ENCODE measurements around the gene NKAP. TPM values are rescaled to one million over a fixed set of nuclear protein-coding genes. Genes with fewer than 3 reads are reported as not detected.

NKAP gene
- total RNA-seq, 1 experiment from 2014 or later = 9.8 TPM

DNA sequence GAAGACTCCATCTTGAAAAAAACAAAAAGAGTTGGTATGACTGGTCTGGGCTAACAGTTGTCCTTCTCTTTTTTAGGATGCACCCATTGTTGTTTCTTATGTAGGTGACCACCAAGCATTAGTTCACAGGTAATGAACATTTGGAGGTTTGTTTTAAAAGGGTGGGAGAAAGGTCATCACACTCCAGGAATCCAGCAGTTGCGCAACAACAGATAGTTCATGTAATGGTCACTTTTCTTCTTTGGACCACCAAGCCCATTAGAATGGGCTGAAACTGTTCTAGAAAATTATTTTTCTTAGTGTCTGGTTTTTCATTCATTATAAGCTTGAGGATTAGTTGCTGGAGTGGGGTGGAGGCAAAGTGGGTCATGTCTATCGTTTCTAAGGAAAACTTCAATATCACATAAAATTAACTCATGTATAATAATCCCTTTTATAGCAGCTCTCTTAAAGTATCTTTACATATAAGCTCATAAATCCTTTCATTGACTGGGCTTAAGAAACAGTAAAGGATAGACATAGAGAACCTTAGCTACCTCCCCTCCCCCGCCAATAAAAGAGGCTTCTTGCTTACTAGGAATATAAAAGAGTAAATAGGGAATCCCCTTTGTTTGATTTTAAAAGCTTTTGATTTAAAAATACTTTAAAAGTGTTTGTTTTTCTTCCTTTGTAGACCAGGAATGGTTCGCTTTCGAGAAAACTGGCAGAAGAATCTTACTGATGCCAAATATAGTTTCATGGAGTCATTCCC is 23.5 kb downstream of the NKAP start:
- Mint-ChIP-seq H3K36me3 (ENCODE audit: insufficient read depth, unreplicated experiment) (no peaks in the 10 kb centered on the region), H3K4me1 (ENCODE audit: low read depth, unreplicated experiment) (no peaks in the 10 kb centered on the region), H3K27me3 (ENCODE audit: unreplicated experiment) (peaks cover 12% of the 10 kb centered on the region), H3K27ac (ENCODE audit: unreplicated experiment) (no peak overlapping the region), H3K9me3 (ENCODE audit: low read depth, unreplicated experiment) (no peaks in the 10 kb centered on the region), H3K4me3 (ENCODE audit: low read depth, unreplicated experiment) (no peak overlapping the region)
- no peak for DNase-seq
- CTCF ChIA-PET = no interaction called here
- BruUV-seq (replicated peaks) = no TSS peak
- intact Hi-C loops (cut with micrococcal nuclease; ENCODE audit: unreplicated experiment) = no loop called here
- TF ChIP-seq, protein P1, sequence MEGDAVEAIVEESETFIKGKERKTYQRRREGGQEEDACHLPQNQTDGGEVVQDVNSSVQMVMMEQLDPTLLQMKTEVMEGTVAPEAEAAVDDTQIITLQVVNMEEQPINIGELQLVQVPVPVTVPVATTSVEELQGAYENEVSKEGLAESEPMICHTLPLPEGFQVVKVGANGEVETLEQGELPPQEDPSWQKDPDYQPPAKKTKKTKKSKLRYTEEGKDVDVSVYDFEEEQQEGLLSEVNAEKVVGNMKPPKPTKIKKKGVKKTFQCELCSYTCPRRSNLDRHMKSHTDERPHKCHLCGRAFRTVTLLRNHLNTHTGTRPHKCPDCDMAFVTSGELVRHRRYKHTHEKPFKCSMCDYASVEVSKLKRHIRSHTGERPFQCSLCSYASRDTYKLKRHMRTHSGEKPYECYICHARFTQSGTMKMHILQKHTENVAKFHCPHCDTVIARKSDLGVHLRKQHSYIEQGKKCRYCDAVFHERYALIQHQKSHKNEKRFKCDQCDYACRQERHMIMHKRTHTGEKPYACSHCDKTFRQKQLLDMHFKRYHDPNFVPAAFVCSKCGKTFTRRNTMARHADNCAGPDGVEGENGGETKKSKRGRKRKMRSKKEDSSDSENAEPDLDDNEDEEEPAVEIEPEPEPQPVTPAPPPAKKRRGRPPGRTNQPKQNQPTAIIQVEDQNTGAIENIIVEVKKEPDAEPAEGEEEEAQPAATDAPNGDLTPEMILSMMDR (IDR thresholded peaks at IDR 0.05; ENCODE audit: unreplicated experiment) = no peak

DNA sequence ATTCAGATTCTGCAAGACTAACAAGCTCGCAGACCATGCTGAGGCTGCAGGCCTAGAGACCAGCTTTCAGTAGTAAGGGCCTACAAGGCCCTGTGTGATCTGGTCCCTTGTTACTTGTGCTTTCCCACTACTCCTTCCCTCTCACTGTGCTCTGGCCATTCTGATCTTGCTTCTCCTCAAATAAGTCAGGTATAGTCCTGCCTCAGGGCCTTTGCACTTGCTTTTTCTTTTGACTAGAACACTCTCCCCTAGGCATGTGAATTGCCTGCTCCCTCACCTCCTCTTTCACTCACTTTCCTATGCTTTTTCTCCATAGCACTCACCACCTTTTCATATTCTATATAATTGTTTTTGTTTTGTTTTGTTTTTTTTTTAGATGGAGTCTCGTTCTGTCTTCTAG is 25.7 kb downstream of the NKAP start:
- CTCF ChIA-PET = no interaction called here
- H3K27me3 Mint-ChIP-seq (ENCODE audit: unreplicated experiment) = peaks cover 19% of the 10 kb centered on the region

DNA sequence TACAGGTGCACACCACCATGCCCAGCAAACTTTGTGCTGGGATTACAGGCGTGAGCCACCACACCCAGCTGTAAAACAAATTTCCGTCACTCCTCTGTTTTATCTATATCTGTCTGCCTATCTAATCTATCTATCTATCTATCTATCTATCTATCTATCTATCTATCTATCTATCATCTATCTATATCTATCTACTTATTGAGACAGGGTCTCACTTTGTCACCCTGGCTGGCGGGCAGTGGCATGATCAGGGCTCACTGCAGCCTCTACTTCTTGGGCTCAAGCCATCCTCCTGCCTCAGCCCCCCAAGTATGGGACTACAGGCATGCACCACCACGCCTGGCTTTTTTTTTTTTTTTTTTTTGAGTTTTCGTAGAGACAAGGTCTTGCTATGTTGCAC is 27.2 kb downstream of the NKAP start:
- Mint-ChIP-seq H3K9me3 (ENCODE audit: low read depth, unreplicated experiment) (no peaks in the 10 kb centered on the region), H3K36me3 (ENCODE audit: insufficient read depth, unreplicated experiment) (no peaks in the 10 kb centered on the region), H3K4me3 (ENCODE audit: low read depth, unreplicated experiment) (no peak overlapping the region), H3K27ac (ENCODE audit: unreplicated experiment) (no peak overlapping the region), H3K27me3 (ENCODE audit: unreplicated experiment) (peaks cover 19% of the 10 kb centered on the region), H3K4me1 (ENCODE audit: low read depth, unreplicated experiment) (no peaks in the 10 kb centered on the region)
- TF ChIP-seq, protein P1 (IDR thresholded peaks at IDR 0.05; ENCODE audit: unreplicated experiment) = no peak
- DNase-seq = no peak
- CTCF ChIA-PET = interaction anchor here (0.7 kb wide), 1 partner anchor 30 kb away, joined by 5 read pairs; no protein-coding TSS in a partner anchor
- intact Hi-C loops (cut with micrococcal nuclease; ENCODE audit: unreplicated experiment) = no loop called here
- BruUV-seq (replicated peaks) = no TSS peak

More for the DNA sequence above, 25.7 kb downstream of the NKAP start:
- Mint-ChIP-seq H3K4me3 (ENCODE audit: low read depth, unreplicated experiment) (no peak overlapping the region), H3K27ac (ENCODE audit: unreplicated experiment) (no peak overlapping the region), H3K36me3 (ENCODE audit: insufficient read depth, unreplicated experiment) (no peaks in the 10 kb centered on the region), H3K9me3 (ENCODE audit: low read depth, unreplicated experiment) (no peaks in the 10 kb centered on the region), H3K4me1 (ENCODE audit: low read depth, unreplicated experiment) (no peaks in the 10 kb centered on the region)
- no TSS peak for BruUV-seq (replicated peaks)
- DNase-seq = no peak
- TF ChIP-seq, protein P1 (IDR thresholded peaks at IDR 0.05; ENCODE audit: unreplicated experiment) = no peak
- intact Hi-C loops (cut with micrococcal nuclease; ENCODE audit: unreplicated experiment) = no loop called here

- intact Hi-C loops (cut with micrococcal nuclease; ENCODE audit: unreplicated experiment) = no loop called here
- CTCF ChIA-PET = interaction anchor here (0.6 kb wide), 1 partner anchor 25 kb away, joined by 6 read pairs; no protein-coding TSS in a partner anchor
- Mint-ChIP-seq H3K4me3 (ENCODE audit: low read depth, unreplicated experiment) (no peak overlapping the region), H3K9me3 (ENCODE audit: low read depth, unreplicated experiment) (no peaks in the 10 kb centered on the region), H3K27ac (ENCODE audit: unreplicated experiment) (no peak overlapping the region), H3K4me1 (ENCODE audit: low read depth, unreplicated experiment) (peaks cover 7% of the 10 kb centered on the region), H3K36me3 (ENCODE audit: insufficient read depth, unreplicated experiment) (no peaks in the 10 kb centered on the region), H3K27me3 (ENCODE audit: unreplicated experiment) (no peaks in the 10 kb centered on the region)
- no TSS peak for BruUV-seq (replicated peaks)
- DNase-seq = no peak
- TF ChIP-seq, protein P1 (IDR thresholded peaks at IDR 0.05; ENCODE audit: unreplicated experiment) = no peak
Observed at GRCh38 chrX:119900976-119901375, 42.6 kb downstream of the NKAP start.
